GM04503 (cell line): ENCODE measurements around the gene IGF2.

Experiments used
- DNase-seq: peaks from one replicate; pipeline ENCODE4 v3.0.0-alpha.2; 2012; ENCODE audit warnings: low read depth

Gene IGF2

GRCh38 chr11:2103668-2104523 is 35.3 kb downstream of the IGF2 start:
- DNase-seq, result no peak

DNA sequence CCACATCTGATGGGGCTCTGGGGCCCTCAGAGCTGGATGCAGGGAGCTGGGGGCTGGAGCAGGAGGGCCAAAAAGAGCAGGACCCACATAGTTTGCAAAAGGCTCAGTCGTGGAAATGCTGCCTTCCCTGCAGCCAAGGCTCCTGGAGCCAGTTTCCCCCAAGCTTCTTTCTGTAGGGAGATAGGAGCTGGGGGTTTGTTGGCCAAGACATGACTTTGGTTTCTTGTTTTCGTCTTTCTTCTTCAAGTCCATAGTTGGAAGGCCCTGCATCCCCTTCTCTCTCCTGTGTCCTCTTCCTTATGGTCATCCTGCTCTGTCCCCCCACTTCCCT is 36.3 kb downstream of the IGF2 start:
- DNase-seq, result no peak

DNA sequence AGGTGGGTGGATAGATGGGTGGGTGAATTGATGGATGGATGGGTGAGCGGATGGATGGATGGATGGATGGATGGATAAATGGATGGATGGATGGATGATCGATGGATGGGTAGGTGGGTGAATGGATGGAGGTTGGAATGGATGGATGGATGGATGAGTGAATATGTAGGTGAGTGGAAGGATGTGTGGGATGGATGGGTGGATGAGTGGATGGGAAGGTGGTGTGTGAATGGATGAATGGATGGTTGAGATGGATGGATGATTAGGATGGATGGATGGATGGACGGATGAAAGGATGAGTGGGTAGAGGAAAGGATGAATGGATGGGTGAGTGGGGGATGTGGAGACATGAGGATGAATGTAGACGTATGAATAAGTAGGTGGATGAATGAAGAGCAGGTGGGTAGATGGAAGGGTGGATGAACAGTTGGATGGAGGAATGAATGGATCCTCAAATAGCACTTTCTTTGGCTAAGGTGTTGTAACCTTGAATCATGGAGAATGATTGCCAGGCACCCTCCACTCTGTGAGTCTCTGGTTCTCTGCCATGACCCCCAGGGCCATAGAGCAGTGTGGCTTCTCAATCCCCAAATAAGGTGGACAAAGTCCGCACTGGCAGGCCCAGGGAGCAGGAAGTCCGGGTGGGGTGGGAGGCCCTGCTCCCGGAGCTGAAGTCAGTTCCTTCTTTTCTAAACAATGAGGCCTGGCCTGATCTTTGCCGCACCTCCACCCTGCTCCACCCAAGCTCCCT is 36.9 kb downstream of the IGF2 start:
- DNase-seq, result no peak

- DNase-seq, result no peak
Measured at GRCh38 chr11:2101171-2101675, 38.0 kb downstream of the IGF2 start.

DNA sequence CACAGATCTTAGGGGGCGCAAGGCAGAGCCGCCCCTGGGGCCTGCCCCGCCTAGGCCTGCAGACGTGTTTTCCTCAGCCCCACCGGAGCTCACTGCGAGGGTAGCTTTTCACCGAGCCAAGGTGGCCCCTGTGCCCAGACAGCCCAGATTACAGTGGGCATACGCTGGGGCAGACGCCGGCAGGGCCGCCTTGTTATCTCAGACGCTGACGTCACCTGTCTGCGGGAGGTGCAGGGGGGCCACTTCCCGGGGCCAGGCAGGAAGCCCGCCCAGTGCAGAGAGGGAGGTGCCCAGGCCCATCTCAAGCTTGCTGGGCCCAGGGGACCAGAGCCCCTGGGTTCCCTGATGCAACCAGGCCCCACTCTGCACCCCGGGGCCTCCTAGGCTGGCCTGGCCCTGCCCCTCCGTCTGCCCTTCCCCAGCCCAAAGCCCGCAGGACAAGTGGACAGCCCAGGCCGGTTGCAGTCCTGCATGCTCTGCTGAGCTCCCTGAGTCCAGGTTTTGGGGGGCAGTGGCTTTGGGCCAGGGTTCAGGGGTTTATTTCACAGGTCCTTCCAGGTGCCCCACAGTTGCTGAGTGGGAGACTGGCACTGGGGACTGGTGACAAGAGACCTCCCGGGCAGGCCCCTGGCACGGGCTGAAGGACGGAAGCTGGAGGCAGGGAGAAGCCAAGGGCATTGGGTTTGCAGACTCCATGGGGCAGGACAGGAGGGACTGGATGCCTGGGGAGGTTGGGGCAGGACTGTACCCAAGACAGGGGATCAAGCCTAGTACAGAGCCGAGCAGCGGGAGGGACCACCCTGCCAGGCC is 38.6 kb downstream of the IGF2 start:
- no peak for DNase-seq

- DNase-seq, result no peak
Measured at GRCh38 chr11:2099516-2100349, 39.5 kb downstream of the IGF2 start.

- no peak for DNase-seq
Measured at GRCh38 chr11:2098691-2099515, 40.3 kb downstream of the IGF2 start.

GRCh38 chr11:2097998-2098690 is 41.0 kb downstream of the IGF2 start:
- DNase-seq, result no peak

DNA sequence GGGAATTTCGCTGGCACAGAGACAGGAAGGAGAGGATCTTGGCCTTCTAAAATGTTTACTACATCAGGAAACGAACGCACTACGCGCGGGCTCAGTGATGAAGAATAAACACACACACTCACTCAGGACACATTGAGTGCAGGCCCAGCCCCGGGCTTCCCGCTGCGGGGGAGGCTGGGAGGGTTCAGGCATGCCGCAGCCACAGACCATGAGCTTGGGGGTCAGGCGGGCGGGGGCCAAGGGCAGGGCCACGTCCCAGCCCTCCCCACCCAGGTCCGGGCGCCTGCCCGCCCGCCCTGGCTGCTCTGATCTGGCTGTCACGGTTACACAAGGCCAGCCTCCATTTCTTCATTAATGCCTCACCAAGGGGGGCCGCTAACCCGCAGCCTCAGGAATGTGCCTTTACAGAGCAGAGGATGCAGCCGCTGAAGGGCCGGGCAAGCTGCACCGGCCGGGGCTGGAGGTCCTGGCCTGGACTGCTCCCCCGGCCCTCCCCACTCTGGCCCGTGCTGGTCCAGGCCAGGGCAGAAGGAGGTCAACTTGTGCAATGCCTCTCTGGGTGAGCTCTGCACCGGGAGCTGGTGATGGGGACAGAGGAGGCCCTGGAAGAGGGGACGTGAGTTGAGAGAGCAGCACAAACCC is 41.7 kb downstream of the IGF2 start:
- peak; percentile 74 for DNase-seq

DNA sequence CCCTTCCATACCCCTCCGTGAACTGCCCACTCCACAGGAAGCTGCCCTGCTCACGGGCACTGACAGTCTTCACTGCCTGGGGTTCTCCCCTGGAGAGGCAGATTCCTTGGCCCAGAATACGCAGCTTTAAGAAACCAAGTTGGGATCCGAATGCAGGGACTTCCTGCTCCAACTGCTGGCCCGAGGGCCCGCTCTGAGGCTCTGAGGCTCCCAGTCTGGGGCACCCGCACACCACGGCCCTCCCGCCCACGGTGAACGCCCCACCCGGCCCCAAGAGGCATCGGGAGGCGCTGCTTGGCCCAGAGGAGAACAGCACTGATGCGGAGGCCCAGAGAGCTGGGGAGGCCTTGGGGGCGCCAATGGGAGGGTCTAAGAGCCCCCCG is 42.3 kb downstream of the IGF2 start:
- no peak for DNase-seq

GRCh38 chr11:2096011-2096918 is 42.9 kb downstream of the IGF2 start:
- no peak for DNase-seq

- no peak for DNase-seq
Measured at GRCh38 chr11:2095542-2095941, 43.6 kb downstream of the IGF2 start.

DNA sequence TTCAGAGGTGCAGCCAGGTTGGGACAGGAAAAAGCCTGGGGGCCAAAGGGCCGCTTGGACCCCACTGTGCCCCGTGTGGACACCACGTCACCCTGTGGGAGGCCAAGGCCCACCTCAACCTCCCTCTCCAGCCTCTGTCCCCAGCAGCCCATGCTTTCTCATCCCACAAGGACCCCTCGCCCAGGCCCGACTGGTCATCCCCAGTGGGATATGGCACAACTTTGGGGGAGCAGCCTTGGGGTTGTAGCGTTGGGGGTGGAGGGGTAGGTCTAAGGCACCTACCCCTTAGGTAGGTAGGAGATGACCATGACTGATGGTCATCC is 44.0 kb downstream of the IGF2 start:
- DNase-seq, result no peak

GRCh38 chr11:2094354-2095197 is 44.6 kb downstream of the IGF2 start:
- no peak for DNase-seq

GRCh38 chr11:2093575-2094353 is 45.4 kb downstream of the IGF2 start:
- no peak for DNase-seq

GRCh38 chr11:2092956-2093412 is 46.2 kb downstream of the IGF2 start:
- DNase-seq, result no peak

GRCh38 chr11:2092464-2092910 is 46.7 kb downstream of the IGF2 start:
- DNase-seq, result no peak
